Muscle layer of colon (tissue), 2 donors: ENCODE measurements around the gene MAPK8IP3.

Source experiments
- H3K27ac ChIP-seq: one replicate; pipeline ENCODE4 v1.7.0; 2013; ENCODE audit warnings: low read depth, mild to moderate bottlenecking, low read length, moderate library complexity
- H3K27me3 ChIP-seq, 2 donors: one replicate each; pipeline ENCODE4 v1.7.0; 2013; ENCODE audit warnings: low read length in 2 of 2, mild to moderate bottlenecking in 2 of 2; ENCODE audit not compliant: insufficient read depth in 2 of 2, control insufficient read depth in 1 of 2
- H3K36me3 ChIP-seq: one replicate; pipeline ENCODE4 v1.7.0; 2013; ENCODE audit warnings: mild to moderate bottlenecking, low read length; ENCODE audit not compliant: insufficient read depth
- H3K4me1 ChIP-seq: one replicate; pipeline ENCODE4 v1.7.0; 2013; ENCODE audit warnings: mild to moderate bottlenecking, low read length; ENCODE audit not compliant: insufficient read depth
- H3K4me3 ChIP-seq, 2 donors: one replicate each; pipeline ENCODE4 v1.7.0; 2013; ENCODE audit warnings: low read length in 2 of 2, low read depth in 1 of 2, mild to moderate bottlenecking in 1 of 2, moderate library complexity in 1 of 2
- H3K9ac ChIP-seq: one replicate; pipeline ENCODE4 v1.7.0; 2013; ENCODE audit warnings: low read length
- H3K9me3 ChIP-seq: one replicate; pipeline ENCODE4 v1.7.0; 2013; ENCODE audit warnings: mild to moderate bottlenecking, low read length
- donor health status: abdominal sarcoma.
- donor health status: Adenocarcinoma of cecum.

The MAPK8IP3 gene

GRCh38 chr16:1761751-1762150, 55.8 kb downstream of the MAPK8IP3 start:
- H3K27me3 ChIP-seq, result no peaks in the 10 kb centered on the region
- H3K9me3 ChIP-seq, result no peaks in the 10 kb centered on the region
- no peak overlapping the region for H3K9ac ChIP-seq
- no peaks in the 10 kb centered on the region for H3K4me1 ChIP-seq
- no peak overlapping the region for H3K27ac ChIP-seq
- peaks cover 56% of the 10 kb centered on the region for H3K36me3 ChIP-seq
- H3K4me3 ChIP-seq, result no peak overlapping the region

GRCh38 chr16:1762196-1762878, 56.3 kb downstream of the MAPK8IP3 start:
- H3K27me3 ChIP-seq, result no peaks in the 10 kb centered on the region
- H3K9me3 ChIP-seq, result no peaks in the 10 kb centered on the region
- H3K9ac ChIP-seq, result no peak overlapping the region
- H3K27ac ChIP-seq, result no peak overlapping the region
- no peak overlapping the region for H3K4me3 ChIP-seq
- H3K36me3 ChIP-seq, result peaks cover 61% of the 10 kb centered on the region
- H3K4me1 ChIP-seq, result no peaks in the 10 kb centered on the region

- H3K9me3 ChIP-seq, result no peaks in the 10 kb centered on the region
- H3K4me1 ChIP-seq, result no peaks in the 10 kb centered on the region
- no peak overlapping the region for H3K27ac ChIP-seq
- no peak overlapping the region for H3K4me3 ChIP-seq
- peaks cover 68% of the 10 kb centered on the region for H3K36me3 ChIP-seq
- no peak overlapping the region for H3K9ac ChIP-seq
- no peaks in the 10 kb centered on the region for H3K27me3 ChIP-seq
Observed at GRCh38 chr16:1762879-1763520, 57.0 kb downstream of the MAPK8IP3 start.

GRCh38 chr16:1763521-1764511, 57.8 kb downstream of the MAPK8IP3 start:
- Histone ChIP-seq H3K9me3 (no peaks in the 10 kb centered on the region), H3K27ac (no peak overlapping the region), H3K4me3 (no peak overlapping the region), H3K36me3 (peaks cover 70% of the 10 kb centered on the region), H3K4me1 (no peaks in the 10 kb centered on the region), H3K27me3 (no peaks in the 10 kb centered on the region), H3K9ac (no peak overlapping the region)

- Histone ChIP-seq H3K27ac (no peak overlapping the region), H3K36me3 (peaks cover 66% of the 10 kb centered on the region), H3K27me3 (no peaks in the 10 kb centered on the region), H3K9me3 (no peaks in the 10 kb centered on the region), H3K4me3 (no peak overlapping the region), H3K9ac (no peak overlapping the region), H3K4me1 (peaks cover 5% of the 10 kb centered on the region)
Observed at GRCh38 chr16:1764971-1765370, 59.0 kb downstream of the MAPK8IP3 start.

GRCh38 chr16:1765826-1766225, 59.8 kb downstream of the MAPK8IP3 start:
- Histone ChIP-seq H3K27ac (no peak overlapping the region), H3K27me3 (no peaks in the 10 kb centered on the region), H3K4me3 (no peak overlapping the region), H3K4me1 (peaks cover 11% of the 10 kb centered on the region), H3K9me3 (no peaks in the 10 kb centered on the region), H3K9ac (no peak overlapping the region), H3K36me3 (peaks cover 58% of the 10 kb centered on the region)

GRCh38 chr16:1766231-1766630, 60.2 kb downstream of the MAPK8IP3 start:
- peaks cover 53% of the 10 kb centered on the region for H3K36me3 ChIP-seq
- H3K4me1 ChIP-seq, result peaks cover 11% of the 10 kb centered on the region
- H3K4me3 ChIP-seq, result no peak overlapping the region
- no peak overlapping the region for H3K27ac ChIP-seq
- no peaks in the 10 kb centered on the region for H3K9me3 ChIP-seq
- H3K27me3 ChIP-seq, result no peaks in the 10 kb centered on the region
- no peak overlapping the region for H3K9ac ChIP-seq

GRCh38 chr16:1766701-1767100, 60.7 kb downstream of the MAPK8IP3 start:
- Histone ChIP-seq H3K4me1 (peaks cover 11% of the 10 kb centered on the region), H3K27ac (no peak overlapping the region), H3K27me3 (no peaks in the 10 kb centered on the region), H3K9me3 (no peaks in the 10 kb centered on the region), H3K4me3 (no peak overlapping the region), H3K36me3 (peaks cover 52% of the 10 kb centered on the region), H3K9ac (no peak overlapping the region)

- Histone ChIP-seq H3K4me3 (no peak overlapping the region), H3K9ac (no peak overlapping the region), H3K27me3 (no peaks in the 10 kb centered on the region), H3K27ac (no peak overlapping the region), H3K36me3 (peaks cover 45% of the 10 kb centered on the region), H3K4me1 (peaks cover 16% of the 10 kb centered on the region), H3K9me3 (no peaks in the 10 kb centered on the region)
Observed at GRCh38 chr16:1767116-1767994, 61.4 kb downstream of the MAPK8IP3 start.

- no peaks in the 10 kb centered on the region for H3K9me3 ChIP-seq
- no peak overlapping the region for H3K9ac ChIP-seq
- H3K4me3 ChIP-seq, result no peak overlapping the region
- H3K27me3 ChIP-seq, result no peaks in the 10 kb centered on the region
- peaks cover 39% of the 10 kb centered on the region for H3K36me3 ChIP-seq
- H3K27ac ChIP-seq, result no peak overlapping the region
- H3K4me1 ChIP-seq, result peaks cover 16% of the 10 kb centered on the region
Observed at GRCh38 chr16:1768061-1768766, 62.2 kb downstream of the MAPK8IP3 start.
